Measurements from ENCODE around the gene CRISP1. TPM values are rescaled to one million over a fixed set of nuclear protein-coding genes. Genes with fewer than 3 reads are reported as not detected.

The CRISP1 gene
- total and polyA plus RNA-seq, 2 experiments from 2014 or later = not detected

GRCh38 chr6:49787176-49787575, 79.2 kb downstream of the CRISP1 start, which contains the start of gene PGK2:
Gene PGK2 (minus strand): TSS chr6:49787285. CDS start chr6:49787187, 98 bp downstream.
- Histone ChIP-seq H3K27ac (no peak within 1 kb of the TSS), H3K9me2 (ENCODE audit: insufficient read depth) (no peaks in the 10 kb centered on the region), H3K36me3 (ENCODE audit: low read depth) (no peaks in the 10 kb centered on the region), H3K9me3 (ENCODE audit: low read depth) (no peaks in the 10 kb centered on the region), H3K4me2 (ENCODE audit: unreplicated experiment) (no peak within 1 kb of the TSS), H2AFZ (no peak within 1 kb of the TSS), H3K4me3 (no peak within 1 kb of the TSS), H3K79me2 (ENCODE audit: insufficient read depth) (no peaks in the 10 kb centered on the region), H4K20me1 (ENCODE audit: insufficient read depth) (no peaks in the 10 kb centered on the region), H3F3A (ENCODE audit: insufficient read depth) (no peaks in the 10 kb centered on the region), H3K9ac (no peak within 1 kb of the TSS), H3K27me3 (replicated peaks; ENCODE audit: insufficient read depth) (no peaks in the 10 kb centered on the region), H3K4me1 (ENCODE audit: insufficient read depth) (no peaks in the 10 kb centered on the region)
- TF ChIP-seq EZH2phosphoT487 (IDR thresholded peaks at IDR 0.05; ENCODE audit: insufficient read depth, low read depth) = no peak
- TF ChIP-seq EZH2 (IDR thresholded peaks at IDR 0.05; ENCODE audit: insufficient read depth, poor library complexity, severe bottlenecking) = no peak
- 34 to 36% methylated on average over 8 of the region's 8 CpGs for WGBS, 2 experiments (ENCODE audit: low coverage in 1 of 2, low lambda C conversion rate in 2 of 2, missing lambda C conversion rate in 2 of 2)
- DNase-seq = no peak
- in situ Hi-C loops (cut with MboI) = no loop called here

GRCh38 chr6:49784272-49784671, 82.1 kb downstream of the CRISP1 start:
- no peaks in the 10 kb centered on the region for H3K36me3 ChIP-seq (ENCODE audit: low read depth)
- no peaks in the 10 kb centered on the region for H3F3A ChIP-seq (ENCODE audit: insufficient read depth)
- in situ Hi-C loops (cut with MboI) = no loop called here
- no peak for TF ChIP-seq EZH2 (IDR thresholded peaks at IDR 0.05; ENCODE audit: insufficient read depth, poor library complexity, severe bottlenecking)
- no peak for TF ChIP-seq EZH2phosphoT487 (IDR thresholded peaks at IDR 0.05; ENCODE audit: insufficient read depth, low read depth)
- no peak overlapping the region for H3K9ac ChIP-seq
- no peak overlapping the region for H2AFZ ChIP-seq
- no peaks in the 10 kb centered on the region for H4K20me1 ChIP-seq (ENCODE audit: insufficient read depth)
- no peaks in the 10 kb centered on the region for H3K79me2 ChIP-seq (ENCODE audit: insufficient read depth)
- no peaks in the 10 kb centered on the region for H3K4me1 ChIP-seq (ENCODE audit: insufficient read depth)
- DNase-seq = no peak
- H3K9me2 ChIP-seq (ENCODE audit: insufficient read depth) = no peaks in the 10 kb centered on the region
- H3K27me3 ChIP-seq (replicated peaks; ENCODE audit: insufficient read depth) = no peaks in the 10 kb centered on the region
- H3K27ac ChIP-seq = no peak overlapping the region
- no peak overlapping the region for H3K4me3 ChIP-seq
- H3K4me2 ChIP-seq (ENCODE audit: unreplicated experiment) = no peak overlapping the region
- H3K9me3 ChIP-seq (ENCODE audit: low read depth) = no peaks in the 10 kb centered on the region

Other genes with a start within 250 kb of the CRISP1 start
- not detected in 2 replicates for gene RHAG, start 229.7 kb downstream of the CRISP1 start, total RNA-seq (2014; rRNA removed; shearing (Covaris generic))
- gene RHAG, start 229.7 kb downstream of the CRISP1 start, polyA plus RNA-seq (2016; fragmentation: Nextera tagmentation; extraction: Ambion mirVana) = not detected in 2 replicates
- gene CRISP2, start 153.0 kb downstream of the CRISP1 start, total RNA-seq (2014; rRNA removed; shearing (Covaris generic)) = not detected in 2 replicates
- gene CRISP2, start 153.0 kb downstream of the CRISP1 start, polyA plus RNA-seq (2016; fragmentation: Nextera tagmentation; extraction: Ambion mirVana) = not detected in 2 replicates
- not detected in 2 replicates for gene CRISP3, start 122.1 kb downstream of the CRISP1 start, total RNA-seq (2014; rRNA removed; shearing (Covaris generic))
- gene CRISP3, start 122.1 kb downstream of the CRISP1 start, polyA plus RNA-seq (2016; fragmentation: Nextera tagmentation; extraction: Ambion mirVana) = not detected in 2 replicates
- not detected in 2 replicates for gene PGK2, start 79.2 kb downstream of the CRISP1 start, total RNA-seq (2014; rRNA removed; shearing (Covaris generic))
- not detected in 2 replicates for gene PGK2, start 79.2 kb downstream of the CRISP1 start, polyA plus RNA-seq (2016; fragmentation: Nextera tagmentation; extraction: Ambion mirVana)
- not detected in 2 replicates for gene DEFB114, start 97.6 kb upstream of the CRISP1 start, total RNA-seq (2014; rRNA removed; shearing (Covaris generic))
- gene DEFB114, start 97.6 kb upstream of the CRISP1 start, polyA plus RNA-seq (2016; fragmentation: Nextera tagmentation; extraction: Ambion mirVana) = not detected in 2 replicates
- not detected in 2 replicates for gene DEFB113, start 103.1 kb upstream of the CRISP1 start, total RNA-seq (2014; rRNA removed; shearing (Covaris generic))
- gene DEFB113, start 103.1 kb upstream of the CRISP1 start, polyA plus RNA-seq (2016; fragmentation: Nextera tagmentation; extraction: Ambion mirVana) = not detected in 2 replicates
- not detected in 2 replicates for gene DEFB110, start 155.5 kb upstream of the CRISP1 start, total RNA-seq (2014; rRNA removed; shearing (Covaris generic))
- gene DEFB110, start 155.5 kb upstream of the CRISP1 start, polyA plus RNA-seq (2016; fragmentation: Nextera tagmentation; extraction: Ambion mirVana) = not detected in 2 replicates
- gene DEFB112, start 183.4 kb upstream of the CRISP1 start, total RNA-seq (2014; rRNA removed; shearing (Covaris generic)) = not detected in 2 replicates
- not detected in 2 replicates for gene DEFB112, start 183.4 kb upstream of the CRISP1 start, polyA plus RNA-seq (2016; fragmentation: Nextera tagmentation; extraction: Ambion mirVana)